Measurements from ENCODE around the gene PEAK1.

The PEAK1 gene

GRCh38 chr15:77127626-77128025, 292.3 kb downstream of the PEAK1 start:
- H3K4me3 ChIP-seq (ENCODE audit: insufficient read depth, low read length, poor library complexity, severe bottlenecking), result no peak overlapping the region
- no peaks in the 10 kb centered on the region for H3K79me2 ChIP-seq (ENCODE audit: insufficient read depth, low read length)
- no peaks in the 10 kb centered on the region for H3K36me3 ChIP-seq (ENCODE audit: low read length)
- no peak overlapping the region for H3K27ac ChIP-seq (ENCODE audit: low read depth, low read length)
- H3K9ac ChIP-seq (ENCODE audit: low read length), result no peak overlapping the region
- TF ChIP-seq EZH2phosphoT487 (conservative IDR thresholded peaks at IDR 0.05; ENCODE audit: low read length) (no peak), CTCF (IDR thresholded peaks at IDR 0.05; ENCODE audit: insufficient read depth, low read length, poor library complexity, severe bottlenecking) (no peak)
- H4K20me1 ChIP-seq (ENCODE audit: low read depth, low read length), result no peaks in the 10 kb centered on the region
- H3K9me2 ChIP-seq (replicated peaks; ENCODE audit: insufficient read depth, low read length), result no peaks in the 10 kb centered on the region
- no peaks in the 10 kb centered on the region for H3K27me3 ChIP-seq (ENCODE audit: low read length)
- H3F3A ChIP-seq (ENCODE audit: insufficient read depth), result no peaks in the 10 kb centered on the region
- no peaks in the 10 kb centered on the region for H3K9me3 ChIP-seq (ENCODE audit: insufficient read depth, low read length)
- no peak overlapping the region for H2AFZ ChIP-seq (ENCODE audit: low read depth, low read length, severe bottlenecking)
- no peak overlapping the region for H3K4me2 ChIP-seq (ENCODE audit: low read depth, low read length, poor library complexity, severe bottlenecking)

- H3K36me3 ChIP-seq (ENCODE audit: low read length), result no peaks in the 10 kb centered on the region
- H2AFZ ChIP-seq (ENCODE audit: low read depth, low read length, severe bottlenecking), result no peak overlapping the region
- H3K9me2 ChIP-seq (replicated peaks; ENCODE audit: insufficient read depth, low read length), result no peaks in the 10 kb centered on the region
- no peaks in the 10 kb centered on the region for H3F3A ChIP-seq (ENCODE audit: insufficient read depth)
- H3K79me2 ChIP-seq (ENCODE audit: insufficient read depth, low read length), result no peaks in the 10 kb centered on the region
- no peaks in the 10 kb centered on the region for H3K27me3 ChIP-seq (ENCODE audit: low read length)
- H3K27ac ChIP-seq (ENCODE audit: low read depth, low read length), result no peak overlapping the region
- no peak for TF ChIP-seq CTCF (IDR thresholded peaks at IDR 0.05; ENCODE audit: insufficient read depth, low read length, poor library complexity, severe bottlenecking)
- no peak overlapping the region for H3K4me2 ChIP-seq (ENCODE audit: low read depth, low read length, poor library complexity, severe bottlenecking)
- H3K9me3 ChIP-seq (ENCODE audit: insufficient read depth, low read length), result no peaks in the 10 kb centered on the region
- no peaks in the 10 kb centered on the region for H4K20me1 ChIP-seq (ENCODE audit: low read depth, low read length)
- H3K4me3 ChIP-seq (ENCODE audit: insufficient read depth, low read length, poor library complexity, severe bottlenecking), result no peak overlapping the region
- no peak overlapping the region for H3K9ac ChIP-seq (ENCODE audit: low read length)
Observed at GRCh38 chr15:77126529-77127326, 293.2 kb downstream of the PEAK1 start.

GRCh38 chr15:77123854-77124253, 296.1 kb downstream of the PEAK1 start:
- Histone ChIP-seq H3K27ac (ENCODE audit: low read depth, low read length) (no peak overlapping the region), H3F3A (ENCODE audit: insufficient read depth) (no peaks in the 10 kb centered on the region), H3K4me3 (ENCODE audit: insufficient read depth, low read length, poor library complexity, severe bottlenecking) (no peak overlapping the region), H3K9me3 (ENCODE audit: insufficient read depth, low read length) (no peaks in the 10 kb centered on the region), H3K4me2 (ENCODE audit: low read depth, low read length, poor library complexity, severe bottlenecking) (no peak overlapping the region), H3K79me2 (ENCODE audit: insufficient read depth, low read length) (no peaks in the 10 kb centered on the region), H4K20me1 (ENCODE audit: low read depth, low read length) (no peaks in the 10 kb centered on the region), H3K27me3 (ENCODE audit: low read length) (no peaks in the 10 kb centered on the region), H3K36me3 (ENCODE audit: low read length) (no peaks in the 10 kb centered on the region), H3K9ac (ENCODE audit: low read length) (no peak overlapping the region), H3K9me2 (replicated peaks; ENCODE audit: insufficient read depth, low read length) (no peaks in the 10 kb centered on the region), H2AFZ (ENCODE audit: low read depth, low read length, severe bottlenecking) (no peak overlapping the region)
- no peak for TF ChIP-seq CTCF (IDR thresholded peaks at IDR 0.05; ENCODE audit: insufficient read depth, low read length, poor library complexity, severe bottlenecking)
- no peak for TF ChIP-seq EZH2phosphoT487 (conservative IDR thresholded peaks at IDR 0.05; ENCODE audit: low read length)

Data from SU-DHL-6 (cell line).